NCI-H345 (cell line): ENCODE data around the gene PCDHB2.
"Not testable (repeated sequence)": the region's sequence is repeated elsewhere in the genome, so short reads cannot be mapped to it uniquely, and the experiment has no call there.

Experiments used
- DNase-seq: peaks from one replicate; lab custom pipeline; 2025; lab: John Stamatoyannopoulos, UW

PCDHB2 gene

GRCh38 chr5:141135718-141136266 is 41.4 kb downstream of the PCDHB2 start:
- DNase-seq: no peak

- DNase-seq: not testable (repeated sequence)
These were observed 42.9 kb downstream of the PCDHB2 start for GRCh38 chr5:141137346-141137745.
